ENCODE results near the gene ANKRD36. TPM values are rescaled to one million over a fixed set of nuclear protein-coding genes. Genes with fewer than 3 reads are reported as not detected.
"Not testable (repeated sequence)": the region's sequence is repeated elsewhere in the genome, so short reads cannot be mapped to it uniquely, and the experiment has no call there.

The ANKRD36 gene
- total and polyA plus RNA-seq, 2 experiments from 2014 or later, result 10.7 to 21.8 TPM

DNA sequence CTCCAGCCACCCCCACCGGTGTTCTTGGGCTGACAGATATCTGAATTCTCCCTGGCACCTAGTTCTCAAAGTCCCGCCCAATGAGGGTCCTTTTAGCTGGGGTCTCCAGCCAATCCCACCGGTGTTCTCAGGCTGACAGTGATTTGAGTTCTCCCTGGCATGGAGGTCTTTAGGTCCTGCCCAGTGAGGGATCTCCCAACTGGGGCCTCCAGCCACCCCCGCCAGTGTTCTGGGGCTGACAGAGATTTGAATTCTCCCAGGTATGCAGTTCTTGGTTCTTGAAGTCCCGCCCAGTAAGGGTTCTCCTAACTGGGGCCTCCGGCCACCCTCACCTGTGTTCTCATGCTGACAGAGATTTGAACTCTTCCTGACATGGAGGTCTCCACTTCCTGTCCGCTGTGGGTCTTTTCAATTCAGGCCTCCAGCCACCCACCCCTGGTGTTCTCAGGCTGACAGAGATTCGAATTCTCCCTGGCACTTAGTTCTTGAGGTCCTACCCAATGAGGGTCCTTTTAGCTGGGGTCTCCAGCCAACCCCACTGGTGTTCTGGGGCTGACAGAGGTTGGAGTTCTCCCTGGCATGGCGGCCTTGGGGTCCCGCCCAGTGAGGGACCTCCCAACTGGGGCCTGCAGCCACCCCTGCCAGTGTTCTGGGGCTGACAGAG lies 154.6 kb downstream of the ANKRD36 start:
- H3K36me3 ChIP-seq (ENCODE audit: insufficient read depth), result no peaks in the 10 kb centered on the region
- Mint-ChIP-seq H3K36me3 (ENCODE audit: low read depth) (peaks cover 8% of the 10 kb centered on the region), H3K27ac (no peak overlapping the region), H3K4me3 (no peak overlapping the region), H3K9me3 (peaks cover 14% of the 10 kb centered on the region), H3K4me1 (no peaks in the 10 kb centered on the region), H3K27me3 (ENCODE audit: insufficient read depth, low read depth, poor library complexity) (peaks cover 3% of the 10 kb centered on the region)
- no peaks in the 10 kb centered on the region for H3K79me2 ChIP-seq (replicated peaks; ENCODE audit: insufficient read depth)
- DNase-seq (ENCODE audit: low spot score) (peak; percentile 0), ATAC-seq (no peak)
- H3K4me2 ChIP-seq, result no peak overlapping the region
- no peaks in the 10 kb centered on the region for H3K4me1 ChIP-seq (ENCODE audit: insufficient read depth)
- H4K20me1 ChIP-seq (replicated peaks; ENCODE audit: insufficient read depth), result no peaks in the 10 kb centered on the region
- no peaks in the 10 kb centered on the region for H3K27me3 ChIP-seq (ENCODE audit: insufficient read depth)
- TF ChIP-seq, protein P1, sequence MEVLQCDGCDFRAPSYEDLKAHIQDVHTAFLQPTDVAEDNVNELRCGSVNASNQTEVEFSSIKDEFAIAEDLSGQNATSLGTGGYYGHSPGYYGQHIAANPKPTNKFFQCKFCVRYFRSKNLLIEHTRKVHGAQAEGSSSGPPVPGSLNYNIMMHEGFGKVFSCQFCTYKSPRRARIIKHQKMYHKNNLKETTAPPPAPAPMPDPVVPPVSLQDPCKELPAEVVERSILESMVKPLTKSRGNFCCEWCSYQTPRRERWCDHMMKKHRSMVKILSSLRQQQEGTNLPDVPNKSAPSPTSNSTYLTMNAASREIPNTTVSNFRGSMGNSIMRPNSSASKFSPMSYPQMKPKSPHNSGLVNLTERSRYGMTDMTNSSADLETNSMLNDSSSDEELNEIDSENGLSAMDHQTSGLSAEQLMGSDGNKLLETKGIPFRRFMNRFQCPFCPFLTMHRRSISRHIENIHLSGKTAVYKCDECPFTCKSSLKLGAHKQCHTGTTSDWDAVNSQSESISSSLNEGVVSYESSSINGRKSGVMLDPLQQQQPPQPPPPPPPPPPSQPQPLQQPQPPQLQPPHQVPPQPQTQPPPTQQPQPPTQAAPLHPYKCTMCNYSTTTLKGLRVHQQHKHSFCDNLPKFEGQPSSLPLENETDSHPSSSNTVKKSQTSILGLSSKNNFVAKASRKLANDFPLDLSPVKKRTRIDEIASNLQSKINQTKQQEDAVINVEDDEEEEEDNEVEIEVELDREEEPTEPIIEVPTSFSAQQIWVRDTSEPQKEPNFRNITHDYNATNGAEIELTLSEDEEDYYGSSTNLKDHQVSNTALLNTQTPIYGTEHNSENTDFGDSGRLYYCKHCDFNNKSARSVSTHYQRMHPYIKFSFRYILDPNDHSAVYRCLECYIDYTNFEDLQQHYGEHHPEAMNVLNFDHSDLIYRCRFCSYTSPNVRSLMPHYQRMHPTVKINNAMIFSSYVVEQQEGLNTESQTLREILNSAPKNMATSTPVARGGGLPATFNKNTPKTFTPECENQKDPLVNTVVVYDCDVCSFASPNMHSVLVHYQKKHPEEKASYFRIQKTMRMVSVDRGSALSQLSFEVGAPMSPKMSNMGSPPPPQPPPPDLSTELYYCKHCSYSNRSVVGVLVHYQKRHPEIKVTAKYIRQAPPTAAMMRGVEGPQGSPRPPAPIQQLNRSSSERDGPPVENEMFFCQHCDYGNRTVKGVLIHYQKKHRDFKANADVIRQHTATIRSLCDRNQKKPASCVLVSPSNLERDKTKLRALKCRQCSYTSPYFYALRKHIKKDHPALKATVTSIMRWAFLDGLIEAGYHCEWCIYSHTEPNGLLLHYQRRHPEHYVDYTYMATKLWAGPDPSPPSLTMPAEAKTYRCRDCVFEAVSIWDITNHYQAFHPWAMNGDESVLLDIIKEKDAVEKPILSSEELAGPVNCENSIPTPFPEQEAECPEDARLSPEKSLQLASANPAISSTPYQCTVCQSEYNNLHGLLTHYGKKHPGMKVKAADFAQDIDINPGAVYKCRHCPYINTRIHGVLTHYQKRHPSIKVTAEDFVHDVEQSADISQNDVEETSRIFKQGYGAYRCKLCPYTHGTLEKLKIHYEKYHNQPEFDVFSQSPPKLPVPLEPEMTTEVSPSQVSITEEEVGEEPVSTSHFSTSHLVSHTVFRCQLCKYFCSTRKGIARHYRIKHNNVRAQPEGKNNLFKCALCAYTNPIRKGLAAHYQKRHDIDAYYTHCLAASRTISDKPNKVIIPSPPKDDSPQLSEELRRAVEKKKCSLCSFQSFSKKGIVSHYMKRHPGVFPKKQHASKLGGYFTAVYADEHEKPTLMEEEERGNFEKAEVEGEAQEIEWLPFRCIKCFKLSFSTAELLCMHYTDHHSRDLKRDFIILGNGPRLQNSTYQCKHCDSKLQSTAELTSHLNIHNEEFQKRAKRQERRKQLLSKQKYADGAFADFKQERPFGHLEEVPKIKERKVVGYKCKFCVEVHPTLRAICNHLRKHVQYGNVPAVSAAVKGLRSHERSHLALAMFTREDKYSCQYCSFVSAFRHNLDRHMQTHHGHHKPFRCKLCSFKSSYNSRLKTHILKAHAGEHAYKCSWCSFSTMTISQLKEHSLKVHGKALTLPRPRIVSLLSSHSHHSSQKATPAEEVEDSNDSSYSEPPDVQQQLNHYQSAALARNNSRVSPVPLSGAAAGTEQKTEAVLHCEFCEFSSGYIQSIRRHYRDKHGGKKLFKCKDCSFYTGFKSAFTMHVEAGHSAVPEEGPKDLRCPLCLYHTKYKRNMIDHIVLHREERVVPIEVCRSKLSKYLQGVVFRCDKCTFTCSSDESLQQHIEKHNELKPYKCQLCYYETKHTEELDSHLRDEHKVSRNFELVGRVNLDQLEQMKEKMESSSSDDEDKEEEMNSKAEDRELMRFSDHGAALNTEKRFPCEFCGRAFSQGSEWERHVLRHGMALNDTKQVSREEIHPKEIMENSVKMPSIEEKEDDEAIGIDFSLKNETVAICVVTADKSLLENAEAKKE (CRISPR knock-in tag; IDR thresholded peaks at IDR 0.05), result no peak
- TF ChIP-seq ZNF331 (CRISPR knock-in tag; IDR thresholded peaks at IDR 0.05; ENCODE audit: low read depth), result no peak
- TF ChIP-seq STAT1 (IDR thresholded peaks at IDR 0.05; ENCODE audit: unreplicated experiment), result no peak
- TF ChIP-seq POLR2AphosphoS5 (IDR thresholded peaks at IDR 0.05; ENCODE audit: low read depth), result no peak
- TF ChIP-seq, protein P2, sequence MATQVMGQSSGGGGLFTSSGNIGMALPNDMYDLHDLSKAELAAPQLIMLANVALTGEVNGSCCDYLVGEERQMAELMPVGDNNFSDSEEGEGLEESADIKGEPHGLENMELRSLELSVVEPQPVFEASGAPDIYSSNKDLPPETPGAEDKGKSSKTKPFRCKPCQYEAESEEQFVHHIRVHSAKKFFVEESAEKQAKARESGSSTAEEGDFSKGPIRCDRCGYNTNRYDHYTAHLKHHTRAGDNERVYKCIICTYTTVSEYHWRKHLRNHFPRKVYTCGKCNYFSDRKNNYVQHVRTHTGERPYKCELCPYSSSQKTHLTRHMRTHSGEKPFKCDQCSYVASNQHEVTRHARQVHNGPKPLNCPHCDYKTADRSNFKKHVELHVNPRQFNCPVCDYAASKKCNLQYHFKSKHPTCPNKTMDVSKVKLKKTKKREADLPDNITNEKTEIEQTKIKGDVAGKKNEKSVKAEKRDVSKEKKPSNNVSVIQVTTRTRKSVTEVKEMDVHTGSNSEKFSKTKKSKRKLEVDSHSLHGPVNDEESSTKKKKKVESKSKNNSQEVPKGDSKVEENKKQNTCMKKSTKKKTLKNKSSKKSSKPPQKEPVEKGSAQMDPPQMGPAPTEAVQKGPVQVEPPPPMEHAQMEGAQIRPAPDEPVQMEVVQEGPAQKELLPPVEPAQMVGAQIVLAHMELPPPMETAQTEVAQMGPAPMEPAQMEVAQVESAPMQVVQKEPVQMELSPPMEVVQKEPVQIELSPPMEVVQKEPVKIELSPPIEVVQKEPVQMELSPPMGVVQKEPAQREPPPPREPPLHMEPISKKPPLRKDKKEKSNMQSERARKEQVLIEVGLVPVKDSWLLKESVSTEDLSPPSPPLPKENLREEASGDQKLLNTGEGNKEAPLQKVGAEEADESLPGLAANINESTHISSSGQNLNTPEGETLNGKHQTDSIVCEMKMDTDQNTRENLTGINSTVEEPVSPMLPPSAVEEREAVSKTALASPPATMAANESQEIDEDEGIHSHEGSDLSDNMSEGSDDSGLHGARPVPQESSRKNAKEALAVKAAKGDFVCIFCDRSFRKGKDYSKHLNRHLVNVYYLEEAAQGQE (IDR thresholded peaks at IDR 0.05; ENCODE audit: unreplicated experiment), result no peak
- TF ChIP-seq, protein P3, sequence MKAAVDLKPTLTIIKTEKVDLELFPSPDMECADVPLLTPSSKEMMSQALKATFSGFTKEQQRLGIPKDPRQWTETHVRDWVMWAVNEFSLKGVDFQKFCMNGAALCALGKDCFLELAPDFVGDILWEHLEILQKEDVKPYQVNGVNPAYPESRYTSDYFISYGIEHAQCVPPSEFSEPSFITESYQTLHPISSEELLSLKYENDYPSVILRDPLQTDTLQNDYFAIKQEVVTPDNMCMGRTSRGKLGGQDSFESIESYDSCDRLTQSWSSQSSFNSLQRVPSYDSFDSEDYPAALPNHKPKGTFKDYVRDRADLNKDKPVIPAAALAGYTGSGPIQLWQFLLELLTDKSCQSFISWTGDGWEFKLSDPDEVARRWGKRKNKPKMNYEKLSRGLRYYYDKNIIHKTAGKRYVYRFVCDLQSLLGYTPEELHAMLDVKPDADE (IDR thresholded peaks at IDR 0.05), result no peak
- TF ChIP-seq ZNF114 (CRISPR knock-in tag; IDR thresholded peaks at IDR 0.05), result no peak
- no peak for TF ChIP-seq EZH2 (IDR thresholded peaks at IDR 0.05; ENCODE audit: low read depth, unreplicated experiment)
- no peak for TF ChIP-seq CREB1 (CRISPR knock-in tag; IDR thresholded peaks at IDR 0.05; ENCODE audit: low read depth)
- no peak overlapping the region for H3K4me3 ChIP-seq
- no peak overlapping the region for H3K27ac ChIP-seq (ENCODE audit: low read depth)
- H2AFZ ChIP-seq, result no peak overlapping the region
- no peaks in the 10 kb centered on the region for H3F3A ChIP-seq (replicated peaks; ENCODE audit: low read depth)
- H3K9me2 ChIP-seq (ENCODE audit: insufficient read depth), result no peaks in the 10 kb centered on the region

DNA sequence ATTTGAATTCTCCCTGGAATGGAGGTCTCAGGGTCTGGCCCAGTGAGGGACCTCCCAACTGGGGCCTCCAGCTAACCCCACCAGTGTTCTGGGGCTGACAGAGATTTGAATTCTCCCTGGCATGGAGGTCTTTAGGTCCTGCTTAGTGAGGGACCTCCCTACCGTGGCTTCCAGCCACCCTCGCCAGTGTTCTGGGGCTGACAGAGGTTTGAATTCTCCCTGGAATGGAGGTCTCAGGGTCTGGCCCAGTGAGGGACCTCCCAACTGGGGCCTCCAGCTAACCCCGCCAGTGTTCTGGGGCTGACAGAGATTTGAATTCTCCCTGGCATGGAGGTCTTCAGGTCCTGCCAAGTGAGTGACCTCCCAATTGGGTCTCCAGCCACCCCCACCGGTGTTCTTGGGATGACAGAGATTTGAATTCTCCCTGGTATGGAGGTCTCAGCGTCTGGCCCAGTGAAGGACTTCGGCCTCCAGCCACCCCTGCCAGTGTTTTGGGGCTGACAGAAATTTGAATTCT lies 155.2 kb downstream of the ANKRD36 start:
- not testable (repeated sequence) for H3K4me3 Mint-ChIP-seq; H2AFZ ChIP-seq; ATAC-seq; H3F3A ChIP-seq (replicated peaks; ENCODE audit: low read depth); H3K4me2 ChIP-seq; H4K20me1 ChIP-seq (replicated peaks; ENCODE audit: insufficient read depth); H3K36me3 ChIP-seq (ENCODE audit: insufficient read depth); H3K27ac Mint-ChIP-seq; H3K27me3 Mint-ChIP-seq (ENCODE audit: insufficient read depth, low read depth, poor library complexity); H3K4me1 Mint-ChIP-seq; H3K27ac ChIP-seq (ENCODE audit: low read depth); H3K4me1 ChIP-seq (ENCODE audit: insufficient read depth); H3K79me2 ChIP-seq (replicated peaks; ENCODE audit: insufficient read depth); H3K27me3 ChIP-seq (ENCODE audit: insufficient read depth); DNase-seq (ENCODE audit: low spot score); H3K36me3 Mint-ChIP-seq (ENCODE audit: low read depth); H3K4me3 ChIP-seq; H3K9me2 ChIP-seq (ENCODE audit: insufficient read depth)
- peaks cover 14% of the 10 kb centered on the region for H3K9me3 Mint-ChIP-seq
